ENCODE data around the gene NUP133. TPM values are rescaled to one million over a fixed set of nuclear protein-coding genes. Genes with fewer than 3 reads are reported as not detected.

The NUP133 gene
- total RNA-seq, 2 donors from 2014 or later = 13.5 to 16.3 TPM

GRCh38 chr1:229509576-229509975 lies 1.4 kb upstream of the NUP133 start:
- no peak overlapping the region for H3K27ac ChIP-seq
- intact Hi-C loops (cut with DNase I) = no loop called here
- 33 to 38% methylated on average over 2 of the region's 2 CpGs for WGBS, 2 donors
- H3K9me3 ChIP-seq = no peaks in the 10 kb centered on the region
- ATAC-seq (no peak), DNase-seq (no peak)
- peaks cover 0 to 2% of the 10 kb centered on the region in 2 donors for H3K36me3 ChIP-seq (replicated peaks in 1 of 2; ENCODE audit: insufficient read depth in 1 of 2, low read depth in 2 of 2)
- TF ChIP-seq CTCF (IDR thresholded peaks at IDR 0.05) = no peak
- no peak for TF ChIP-seq POLR2A (IDR thresholded peaks at IDR 0.05)
- no peaks in the 10 kb centered on the region for H3K27me3 ChIP-seq
- peaks cover 21% of the 10 kb centered on the region for H3K4me1 ChIP-seq
- no peak overlapping the region for H3K4me3 ChIP-seq

GRCh38 chr1:229508823-229509337 lies 739 bp upstream of the NUP133 start:
- DNase-seq (no peak), ATAC-seq (no peak)
- Histone ChIP-seq H3K27me3 (no peaks in the 10 kb centered on the region), H3K36me3 (replicated peaks in 1 of 2; ENCODE audit: insufficient read depth in 1 of 2, low read depth in 2 of 2) (peaks cover 0 to 4% of the 10 kb centered on the region in 2 donors), H3K4me3 (no peak overlapping the region), H3K27ac (peak overlapping the region; percentile 88 to 97 (median 91)), H3K4me1 (peaks cover 18% of the 10 kb centered on the region), H3K9me3 (no peaks in the 10 kb centered on the region)
- intact Hi-C loops (cut with DNase I) = no loop called here
- 74 to 76% methylated on average over 7 of the region's 7 CpGs for WGBS, 2 donors
- TF ChIP-seq POLR2A (IDR thresholded peaks at IDR 0.05) = no peak
- no peak for TF ChIP-seq CTCF (IDR thresholded peaks at IDR 0.05)

GRCh38 chr1:229507502-229507901 lies 639 bp downstream of the NUP133 start:
- Histone ChIP-seq H3K36me3 (replicated peaks in 1 of 2; ENCODE audit: insufficient read depth in 1 of 2, low read depth in 2 of 2) (peaks cover 0 to 7% of the 10 kb centered on the region in 2 donors), H3K4me3 (peak overlapping the region; percentile 94 to 97), H3K4me1 (peaks cover 18% of the 10 kb centered on the region), H3K27ac (peak overlapping the region; percentile 88 to 97 (median 91)), H3K9me3 (no peaks in the 10 kb centered on the region), H3K27me3 (no peaks in the 10 kb centered on the region)
- DNase-seq (no peak), ATAC-seq (no peak)
- 1 to 3% methylated on average over 5 of the region's 5 CpGs for WGBS, 2 donors
- no peak for TF ChIP-seq CTCF (IDR thresholded peaks at IDR 0.05)
- no peak for TF ChIP-seq POLR2A (IDR thresholded peaks at IDR 0.05)
- intact Hi-C loops (cut with DNase I) = no loop called here

GRCh38 chr1:229506633-229507032 lies 1.5 kb downstream of the NUP133 start:
- no peak for DNase-seq
- H3K4me1 ChIP-seq = peaks cover 18% of the 10 kb centered on the region
- peaks cover 0 to 7% of the 10 kb centered on the region in 2 donors for H3K36me3 ChIP-seq (replicated peaks in 1 of 2; ENCODE audit: insufficient read depth in 1 of 2, low read depth in 2 of 2)
- ATAC-seq = no peak
- TF ChIP-seq POLR2A (IDR thresholded peaks at IDR 0.05) = no peak
- TF ChIP-seq CTCF (IDR thresholded peaks at IDR 0.05) = no peak
- intact Hi-C loops (cut with DNase I) = no loop called here
- H3K27me3 ChIP-seq = no peaks in the 10 kb centered on the region
- 60 to 63% methylated on average over 8 of the region's 8 CpGs for WGBS, 2 donors
- H3K27ac ChIP-seq = no peak overlapping the region
- H3K4me3 ChIP-seq = no peak overlapping the region
- no peaks in the 10 kb centered on the region for H3K9me3 ChIP-seq

- TF ChIP-seq POLR2A (IDR thresholded peaks at IDR 0.05) (no peak), CTCF (IDR thresholded peaks at IDR 0.05) (no peak)
- Histone ChIP-seq H3K9me3 (no peaks in the 10 kb centered on the region), H3K36me3 (replicated peaks in 1 of 2; ENCODE audit: insufficient read depth in 1 of 2, low read depth in 2 of 2) (peaks cover 22 to 33% of the 10 kb centered on the region in 2 donors), H3K27ac (no peak overlapping the region), H3K4me3 (no peak overlapping the region), H3K27me3 (no peaks in the 10 kb centered on the region), H3K4me1 (peaks cover 11% of the 10 kb centered on the region)
- 88 to 91% methylated on average over 2 of the region's 2 CpGs for WGBS, 2 donors
- DNase-seq (no peak), ATAC-seq (no peak)
- intact Hi-C loops (cut with DNase I) = no loop called here
Measured at GRCh38 chr1:229495782-229496181, 12.4 kb downstream of the NUP133 start.
